SKM-1 treated with dmso at 0.1 percent for 144 hours (cell line): Measurements from ENCODE around the gene TRIM50.
A peak's percentile ranks its signal among the peaks of the same experiment; 100 is the strongest.
"Not testable (repeated sequence)": the region's sequence is repeated elsewhere in the genome, so short reads cannot be mapped to it uniquely, and the experiment has no call there.

Experiments used
- DNase-seq: peaks from one replicate; lab custom pipeline; 2025; ENCODE audit not compliant: unreplicated experiment; lab: John Stamatoyannopoulos, UW

Gene TRIM50

GRCh38 chr7:73350306-73351068 is 22.6 kb upstream of the TRIM50 start:
- no peak for DNase-seq

DNA sequence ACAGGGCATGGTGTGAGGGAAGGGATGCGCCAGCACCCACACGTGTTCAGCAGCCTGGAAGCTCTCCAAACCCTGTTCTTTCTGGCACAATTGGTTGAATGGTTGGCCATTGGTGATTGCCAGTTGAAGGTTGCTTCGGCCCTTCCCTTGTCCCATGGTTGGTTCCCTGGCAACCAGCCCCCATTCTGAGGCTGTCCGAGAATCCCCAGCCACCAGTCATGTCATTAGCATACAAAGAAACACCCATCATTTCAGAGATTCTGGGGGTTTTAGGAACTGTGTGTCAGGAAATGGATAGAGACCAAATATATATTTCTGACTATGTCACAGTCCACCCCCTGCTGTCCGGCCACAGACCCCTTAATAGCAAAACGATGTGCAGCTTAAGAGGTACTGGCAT is 21.9 kb upstream of the TRIM50 start:
- no peak for DNase-seq

GRCh38 chr7:73345951-73346350 is 18.1 kb upstream of the TRIM50 start:
- no peak for DNase-seq

DNA sequence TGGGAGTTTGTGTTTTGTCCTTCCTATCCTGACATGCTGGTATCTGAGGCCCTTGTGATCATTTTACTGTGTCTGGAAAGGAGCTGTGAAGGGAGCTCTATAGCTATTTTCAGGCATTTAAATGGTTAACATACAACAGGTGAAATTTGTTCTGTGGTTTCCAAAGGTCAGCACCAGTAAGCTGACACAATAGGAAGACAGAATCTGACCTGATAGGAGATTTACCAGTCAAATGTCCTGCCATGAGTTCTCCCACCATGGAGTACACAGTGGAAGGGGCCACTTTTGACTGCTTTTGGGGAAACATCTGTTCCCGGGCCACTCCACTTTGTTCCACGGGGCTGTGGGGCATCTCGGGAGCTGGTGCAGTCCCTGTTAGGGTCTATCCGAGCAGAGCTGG is 17.7 kb upstream of the TRIM50 start:
- DNase-seq = no peak

GRCh38 chr7:73343671-73344380 is 15.9 kb upstream of the TRIM50 start:
- no peak for DNase-seq

DNA sequence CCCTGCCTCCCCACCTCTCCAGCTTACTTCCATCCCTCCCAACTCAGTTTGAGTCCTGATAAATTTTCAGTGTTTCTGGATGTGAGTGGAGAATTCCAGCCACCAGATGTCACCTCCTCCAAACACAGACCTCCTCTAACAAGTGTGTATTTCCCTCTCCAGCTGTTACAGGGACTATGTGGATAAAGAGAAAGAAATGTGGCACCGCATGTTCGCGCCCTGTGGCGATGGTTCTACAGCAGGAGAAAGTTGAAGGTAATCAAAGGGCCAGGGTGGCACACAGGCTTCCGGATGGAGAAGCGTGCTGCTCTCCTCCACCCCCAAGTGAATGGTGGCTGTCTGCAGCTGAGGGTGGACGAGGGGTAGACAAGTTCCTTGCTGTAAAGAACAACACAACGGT is 14.8 kb upstream of the TRIM50 start:
- DNase-seq = no peak

GRCh38 chr7:73341877-73342276 is 14.0 kb upstream of the TRIM50 start:
- peak; percentile 11 for DNase-seq

GRCh38 chr7:73340514-73340913 is 12.6 kb upstream of the TRIM50 start:
- no peak for DNase-seq

DNA sequence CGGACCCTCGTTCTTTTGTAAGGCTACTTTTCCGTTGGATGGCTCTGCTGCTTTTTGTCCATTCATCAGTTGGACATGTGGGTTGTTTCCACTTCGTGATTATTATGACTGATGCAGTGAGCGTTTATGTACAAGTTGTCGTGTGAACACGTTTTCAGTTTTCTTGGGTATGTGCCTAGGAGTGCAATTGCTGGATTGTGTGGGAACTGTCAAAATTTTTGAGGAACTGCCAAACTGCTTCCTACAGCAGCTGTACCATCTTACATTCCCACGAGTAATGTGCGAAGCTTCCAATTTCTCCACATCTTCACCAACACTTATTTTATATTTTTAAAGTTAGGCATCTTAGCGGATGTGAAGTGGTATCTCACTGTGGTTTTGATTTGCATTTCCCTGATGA is 10.4 kb upstream of the TRIM50 start:
- DNase-seq = no peak

GRCh38 chr7:73332447-73332846 is 4.6 kb upstream of the TRIM50 start:
- DNase-seq = no peak

DNA sequence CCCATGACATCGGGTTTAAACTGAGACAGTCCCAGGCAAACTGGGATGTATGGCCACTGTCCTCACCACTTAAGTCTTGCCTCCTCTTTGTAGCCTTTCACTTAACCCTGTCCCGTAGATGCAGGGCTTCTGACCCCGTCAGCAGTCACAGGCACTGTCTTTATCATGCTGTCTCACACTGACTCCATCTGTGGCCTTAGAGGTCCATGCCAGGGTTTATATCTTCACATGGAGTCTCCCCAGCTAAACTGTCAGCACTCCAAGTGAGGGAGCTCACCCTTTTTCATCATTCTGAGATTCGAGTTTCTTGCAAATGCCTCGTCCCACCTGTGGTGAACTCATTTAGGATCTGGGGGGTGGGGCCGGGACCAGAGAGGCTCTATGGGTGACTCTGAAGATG is 2.9 kb upstream of the TRIM50 start:
- no peak for DNase-seq

DNA sequence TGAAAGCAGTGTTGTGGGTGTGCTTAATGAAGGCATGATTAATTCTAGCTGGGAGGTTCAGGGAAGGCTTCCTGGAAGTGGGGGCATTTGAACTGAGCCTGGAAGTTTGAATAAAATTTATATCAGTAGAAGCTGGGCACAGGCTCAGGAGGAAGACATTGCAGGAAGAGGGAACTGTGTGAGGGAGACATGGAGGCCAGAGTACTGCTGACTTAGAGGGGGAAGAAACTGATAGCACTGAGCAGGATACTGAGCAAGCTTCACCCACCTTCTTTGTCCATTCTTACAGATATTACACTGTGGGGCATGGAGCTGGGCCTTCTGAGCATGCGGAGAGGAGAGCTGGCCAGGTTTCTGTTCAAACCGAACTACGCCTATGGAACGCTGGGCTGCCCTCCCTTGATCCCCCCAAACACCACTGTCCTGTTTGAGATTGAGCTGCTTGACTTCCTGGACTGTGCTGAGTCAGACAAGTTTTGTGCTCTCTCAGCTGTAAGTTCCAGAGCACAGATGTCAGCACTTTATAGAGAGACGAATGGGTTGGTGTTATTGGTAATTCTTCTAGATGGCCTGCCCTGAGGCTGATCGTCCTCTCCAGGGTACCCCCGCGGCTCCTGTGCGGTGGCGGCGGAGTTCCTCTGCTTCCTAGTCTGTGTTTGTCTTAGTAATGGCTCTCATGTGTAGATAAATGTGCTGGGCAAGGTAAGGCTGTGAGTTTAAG is 2.1 kb upstream of the TRIM50 start:
- no peak for DNase-seq

GRCh38 chr7:73328696-73329095 is 814 bp upstream of the TRIM50 start:
- no peak for DNase-seq

- DNase-seq = not testable (repeated sequence)
Measured at GRCh38 chr7:73327449-73327848, 433 bp downstream of the TRIM50 start.

DNA sequence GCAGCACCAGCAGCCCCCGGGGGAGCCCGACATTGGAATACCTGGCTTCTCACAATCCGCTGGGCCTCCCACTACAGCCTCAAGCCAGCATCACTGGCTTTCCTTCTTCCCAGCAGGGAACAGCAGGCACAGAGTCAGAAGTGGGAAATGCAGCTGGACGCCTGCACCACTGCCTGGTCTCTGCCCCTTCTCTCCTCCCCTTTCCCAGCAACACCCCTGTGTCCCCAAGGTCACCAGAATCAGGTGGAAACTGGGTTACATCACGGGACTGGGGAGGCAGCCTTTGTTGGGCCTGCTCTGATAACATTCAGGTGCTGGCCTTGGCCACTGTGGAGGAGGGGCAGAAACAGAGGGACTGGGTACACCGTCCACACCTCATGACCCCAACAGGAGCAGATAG is 2.5 kb downstream of the TRIM50 start:
- DNase-seq = not testable (repeated sequence)

DNA sequence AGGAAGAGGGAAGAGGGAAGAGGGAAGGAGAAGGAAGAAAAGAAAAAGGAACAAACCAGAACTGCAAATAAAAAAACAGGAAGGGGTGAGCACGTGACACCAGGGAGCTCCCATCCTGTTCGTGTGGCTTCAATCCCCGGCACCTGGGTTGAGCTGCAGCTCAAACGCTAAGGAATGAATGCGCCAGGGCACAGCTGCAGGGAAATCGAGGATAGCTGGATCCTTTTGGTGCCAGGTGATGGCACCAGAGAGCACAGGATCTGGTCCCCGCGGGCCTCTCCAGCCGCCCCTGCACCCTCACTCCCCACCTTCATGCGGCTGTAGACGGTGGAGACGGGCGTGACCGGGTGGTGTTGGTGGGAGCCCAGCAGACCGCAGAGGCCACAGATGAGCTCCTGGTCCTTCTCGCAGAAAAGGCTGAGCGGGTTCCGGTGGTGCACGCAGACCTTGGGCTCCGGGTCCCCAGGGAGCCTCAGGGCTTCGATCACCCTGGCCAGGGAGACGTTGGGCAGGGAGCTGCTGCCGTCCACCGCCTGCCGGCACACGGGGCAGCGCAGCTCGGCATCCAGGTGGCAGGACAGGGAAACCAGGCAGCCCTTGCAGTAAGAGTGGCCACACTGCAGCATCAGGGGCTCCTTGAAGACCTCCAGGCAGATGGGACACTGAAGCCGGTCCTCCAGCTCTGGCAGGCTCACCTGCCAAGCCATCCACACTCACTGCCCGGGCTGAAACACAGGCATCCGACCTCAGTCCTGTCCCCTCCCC is 3.6 kb downstream of the TRIM50 start:
- peak; percentile 72 for DNase-seq

GRCh38 chr7:73323434-73324080 is 4.3 kb downstream of the TRIM50 start:
- not testable (repeated sequence) for DNase-seq

DNA sequence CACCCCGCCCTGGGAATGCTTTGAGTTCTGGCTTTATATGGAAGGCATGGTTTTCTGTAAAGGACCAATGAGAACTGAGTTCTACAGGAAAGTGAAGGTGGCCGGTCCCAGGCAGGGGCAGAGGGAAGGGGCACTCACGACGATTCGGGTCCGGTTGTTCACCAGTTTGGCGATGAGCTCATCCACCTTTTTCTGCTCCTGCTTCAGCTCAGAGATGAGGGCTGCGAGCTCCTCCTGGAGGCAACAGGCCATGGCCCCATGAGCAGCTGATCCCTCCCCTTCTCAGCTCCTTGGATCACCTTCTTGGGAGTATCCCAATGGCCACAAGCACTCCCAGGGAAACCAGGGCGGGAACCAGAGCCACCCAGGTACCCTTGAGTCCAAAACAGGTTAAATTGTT is 7.9 kb downstream of the TRIM50 start:
- not testable (repeated sequence) for DNase-seq

GRCh38 chr7:73319541-73319940 is 8.3 kb downstream of the TRIM50 start:
- not testable (repeated sequence) for DNase-seq

- DNase-seq = not testable (repeated sequence)
Measured at GRCh38 chr7:73318656-73319204, 9.2 kb downstream of the TRIM50 start.
